K562 (cell line): ENCODE measurements around the gene ADARB2. TPM values are rescaled to one million over a fixed set of nuclear protein-coding genes. Genes with fewer than 3 reads are reported as not detected.

Experiments
- ATAC-seq: fragments of 200-7000 bp; cut with Tn5 transposase; 3 replicates; pipeline ENCODE4 v1.9.1; 2020; ENCODE audit warnings: moderate library complexity
- BruUV-seq: library from RNA; stranded (reverse); fragments of 400-500 nt; replicated peaks from 2 replicates; lab custom pipeline; 2021; lab: Mats Ljungman, UMichigan
- CTCF ChIA-PET: fragments of 300-600 bp; formaldehyde crosslinking; extraction: SDS; loops from one replicate; lab custom pipeline; 2021; ENCODE audit warnings: low intra/inter-chr PET ratio; lab: Yijun Ruan, JAX
- POLR2A ChIA-PET: fragments of 300-600, 350-650 bp; sonication (Branson Sonifier 250); formaldehyde crosslinking; extraction: SDS; loops from one replicate; lab custom pipeline; 2021; ENCODE audit warnings: antibody characterized with exemption, inconsistent platforms; lab: Yijun Ruan, JAX
- DNase-seq, 4 experiments: peaks; one replicate each; pipeline versions ENCODE4 v3.0.0 to v3.0.0-alpha.2; 2011 to 2018; ENCODE audit warnings: low spot score in 3 of 4, mixed read lengths in 3 of 4; ENCODE audit errors: extremely low read depth in 1 of 4
- FAIRE-seq: peaks from 2 replicates; lab custom pipeline; 2011; peaks lifted over from hg19 to GRCh38; lab: Jason Lieb, UNC
- H2AFZ ChIP-seq: 2 replicates; pipeline ENCODE4 v1.6.0; 2011; ENCODE audit warnings: low read depth, low read length, control low read depth, inconsistent platforms
- H3K27ac ChIP-seq: fragments of 200-600 bp; 3 replicates; pipeline ENCODE4 v1.8.0; 2011; ENCODE audit warnings: low read depth, mild to moderate bottlenecking, control low read depth, inconsistent platforms, low read length, moderate library complexity, mixed read lengths; ENCODE audit errors: extremely low read depth
- H3K27me3 ChIP-seq, 2 experiments: fragments of 300-600 bp in 1 of 2; 2 replicates in 1 of 2; 3 replicates in 1 of 2; pipeline versions ENCODE4 v1.6.0 to v1.8.0; 2011; ENCODE audit warnings: inconsistent platforms in 2 of 2, low read length in 2 of 2, mild to moderate bottlenecking in 1 of 2, mixed read lengths in 1 of 2, moderate library complexity in 1 of 2; ENCODE audit not compliant: control insufficient read depth in 2 of 2, insufficient read depth in 2 of 2
- H3K36me3 ChIP-seq: fragments of 300-600 bp; 3 replicates; pipeline ENCODE4 v1.8.0; 2011; ENCODE audit warnings: mild to moderate bottlenecking, low read length, inconsistent platforms; ENCODE audit not compliant: control insufficient read depth, insufficient read depth
- H3K4me1 ChIP-seq, 2 experiments: fragments of 200-600 bp in 1 of 2; replicated peaks in 1 of 2; 2 replicates in 1 of 2; 3 replicates in 1 of 2; pipeline versions ENCODE4 v1.5.1 to v1.8.0; 2011; ENCODE audit warnings: inconsistent platforms in 2 of 2, low read length in 2 of 2, mild to moderate bottlenecking in 1 of 2, mixed read lengths in 1 of 2, moderate library complexity in 1 of 2; ENCODE audit not compliant: control insufficient read depth in 2 of 2, insufficient read depth in 2 of 2
- H3K4me2 ChIP-seq: 2 replicates; pipeline ENCODE4 v1.6.1; 2011; ENCODE audit warnings: low read length, control low read depth, inconsistent platforms, mixed read lengths; ENCODE audit not compliant: insufficient read depth
- H3K4me3 ChIP-seq: fragments of 200-600 bp; sonication (generic), shearing (Covaris generic); 2 replicates; pipeline ENCODE4 v1.5.1; 2016; ENCODE audit warnings: control low read depth, inconsistent platforms
- H3K79me2 ChIP-seq: fragments of 200-600 bp; 3 replicates; pipeline ENCODE4 v1.8.0; 2011; ENCODE audit warnings: low read length, inconsistent platforms; ENCODE audit not compliant: control insufficient read depth, insufficient read depth
- H3K9ac ChIP-seq, 2 experiments: 2 replicates each; pipeline versions ENCODE4 v1.6.0 to v1.6.1; 2011; ENCODE audit warnings: low read depth in 2 of 2, low read length in 2 of 2, control low read depth in 1 of 2, inconsistent platforms in 1 of 2, mild to moderate bottlenecking in 1 of 2, mixed read lengths in 1 of 2; ENCODE audit not compliant: insufficient read depth in 1 of 2
- H3K9me1 ChIP-seq: one replicate; pipeline ENCODE4 v1.6.0; 2011; ENCODE audit warnings: inconsistent platforms, mild to moderate bottlenecking, low read length, moderate library complexity; ENCODE audit not compliant: control insufficient read depth, insufficient read depth
- H3K9me3 ChIP-seq: replicated peaks from 2 replicates; pipeline ENCODE4 v1.5.1; 2011; ENCODE audit warnings: low read depth, low read length, inconsistent platforms; ENCODE audit not compliant: control insufficient read depth, insufficient read depth
- H4K20me1 ChIP-seq: replicated peaks from 2 replicates; pipeline ENCODE4 v1.6.1; 2011; ENCODE audit warnings: low read length, inconsistent platforms, mixed read lengths; ENCODE audit not compliant: control insufficient read depth, insufficient read depth
- CBX1 ChIP-seq: sonication (generic); IDR thresholded peaks from 2 replicates; pipeline ENCODE4 v1.6.1; 2016; ENCODE audit warnings: antibody characterized with exemption, low read depth, mild to moderate bottlenecking
- LEF1 ChIP-seq: fragments of 450-650 bp; IDR thresholded peaks from 2 replicates; pipeline ENCODE4 v1.6.1; 2016; ENCODE audit warnings: mild to moderate bottlenecking
- MECOM ChIP-seq: fragments of 250-450 bp; sonication (Bioruptor Pico); IDR thresholded peaks from 2 replicates; pipeline ENCODE4 v1.8.0; 2022; ENCODE audit warnings: inconsistent platforms
- POLR2G ChIP-seq: fragments of 200-400 bp; formaldehyde crosslinking; IDR thresholded peaks from 2 replicates; pipeline ENCODE4 v1.6.1; 2017; ENCODE audit warnings: low read depth, mild to moderate bottlenecking, antibody characterized with exemption, low read length, moderate library complexity
- SAP30 ChIP-seq: fragments of 200-600 bp; sonication (generic); IDR thresholded peaks from 2 replicates; pipeline ENCODE4 v1.6.1; 2012; ENCODE audit warnings: borderline replicate concordance, low read depth, mild to moderate bottlenecking, moderate library complexity, low read length, control low read depth, inconsistent platforms; ENCODE audit not compliant: insufficient read depth, poor library complexity, severe bottlenecking
- ZNF507 ChIP-seq: conservative IDR thresholded peaks from 2 replicates; pipeline ENCODE4 v1.6.1; 2017; ENCODE audit warnings: missing genetic modification characterization, missing compliant biosample characterization
- WGBS: fragments of 100-300 bp; shearing (Covaris generic); methylation state at CpG from one replicate; pipeline ENCODE4 v1.1.6; 2016; ENCODE audit warnings: low coverage, mixed read lengths; ENCODE audit not compliant: insufficient coverage; ENCODE audit errors: missing lambda C conversion rate; 5-methylcytosine and 5-hydroxymethylcytosine counted together
- in situ Hi-C: fragments of 300-500 bp; cut with MboI; formaldehyde crosslinking; loops from 4 replicates; pipeline ENCODE4 v1.15.0; 2018; ENCODE audit warnings: inconsistent platforms, mixed read lengths
- intact Hi-C: fragments of 100-400 bp; cut with micrococcal nuclease; formaldehyde crosslinking; loops from 2 replicates; pipeline ENCODE4 v1.14.2; 2022
- polyA plus RNA-seq, 8 experiments: library from polyadenylated mRNA; depleted of rRNA in 4 of 8; stranded (reverse) in 5 of 8; unstranded in 3 of 8; fragments of >200 nt; fragmentation: Nextera tagmentation in 2 of 8; fragmentation: Illumina TruSeq in 1 of 8; extraction: Ambion mirVana in 2 of 8; extraction: Trizol in 1 of 8; gene quantifications; 2 replicates each; pipeline versions ENCODE4 v1.2.1 to v1.2.3, GENCODE V29; 2011 to 2014; ENCODE audit warnings: inconsistent platforms in 1 of 8, missing spikeins in 1 of 8
- total RNA-seq, 7 experiments: library from RNA; depleted of rRNA in 6 of 7; stranded (reverse); fragments of >200 nt in 6 of 7; fragmentation: Illumina TruSeq in 2 of 7; extraction: Trizol in 2 of 7; gene quantifications; 2 replicates each; pipeline versions ENCODE4 v1.2.1 to v1.2.3, GENCODE V29; 2011 to 2021; ENCODE audit warnings: low replicate concordance in 1 of 7
- TF ChIP-seq, protein P1 (sequence below): sonication (generic); formaldehyde crosslinking; IDR thresholded peaks from 2 replicates; pipeline ENCODE4 v1.8.1; 2023; ENCODE audit warnings: missing genetic modification reagents, mild to moderate bottlenecking, borderline replicate concordance
- TF ChIP-seq, protein P2 (sequence below): sonication (generic); formaldehyde crosslinking; IDR thresholded peaks from 2 replicates; pipeline ENCODE4 v1.8.1; 2022; ENCODE audit warnings: missing genetic modification reagents

The ADARB2 gene
- total and polyA plus RNA-seq, 9 of the 15 experiments (the other 6 are each of a cell fraction or from before 2014, with no cell fraction given), result not detected

DNA sequence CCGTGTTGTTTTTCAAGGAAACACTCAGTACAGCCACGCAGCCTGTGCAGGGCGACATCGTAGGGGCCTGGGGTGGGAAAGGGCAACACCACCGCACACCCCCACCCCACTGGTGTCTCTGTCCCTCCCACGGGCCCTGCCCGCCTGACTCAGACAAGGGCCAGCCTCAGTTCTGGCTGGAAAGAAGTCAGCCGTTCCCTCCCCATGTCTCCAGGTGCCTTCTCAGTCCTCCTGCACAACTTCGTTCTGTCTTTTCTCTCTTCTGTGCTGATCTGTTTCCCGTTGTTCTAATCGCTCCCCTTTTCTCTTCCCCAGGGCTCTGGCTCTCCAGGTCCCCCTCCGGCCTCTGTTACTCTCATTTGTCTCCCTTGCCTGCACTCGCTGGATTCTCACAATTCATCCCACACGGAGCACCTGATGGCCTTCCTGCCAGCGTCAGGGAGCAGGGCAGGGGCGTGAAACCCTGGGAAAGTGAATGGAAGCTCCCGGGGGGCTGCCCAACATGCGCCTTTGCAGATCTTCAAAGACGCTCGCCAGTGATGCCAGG lies 583.4 kb downstream of the ADARB2 start:
- 46% methylated on average over 18 of the region's 20 CpGs for WGBS
- H2AFZ ChIP-seq, result no peak overlapping the region
- no peak overlapping the region for H3K4me3 ChIP-seq
- H3K27ac ChIP-seq, result no peak overlapping the region
- TF ChIP-seq POLR2G, result peak; percentile 15; the same call in 1 of the 2 replicates
- no peak for TF ChIP-seq ZNF507
- TF ChIP-seq, all 486 proteins: peak for 1
- intact Hi-C loops (no loop called here), in situ Hi-C loops (no loop called here)
- no peak; the same call in 2 of the 3 replicates for ATAC-seq
- BruUV-seq, result no TSS peak
- DNase-seq, result no peak
- no peak overlapping the region for H3K9ac ChIP-seq
- peaks cover 20% of the 10 kb centered on the region; the same call in 2 of the 3 replicates for H3K36me3 ChIP-seq
- no peak overlapping the region for H3K4me2 ChIP-seq
- H3K9me1 ChIP-seq, result no peaks in the 10 kb centered on the region
- no peaks in the 10 kb centered on the region for H4K20me1 ChIP-seq
- H3K27me3 ChIP-seq, result peaks cover 2 to 22% of the 10 kb centered on the region in 2 experiments; a peak in 2 of 5 replicates
- peaks cover 7 to 25% of the 10 kb centered on the region in 2 experiments; a peak in 3 of 5 replicates for H3K4me1 ChIP-seq
- POLR2A ChIA-PET, result no interaction called here
- FAIRE-seq, result no peak
- CTCF ChIA-PET, result no interaction called here
- peaks cover 4% of the 10 kb centered on the region for H3K79me2 ChIP-seq
- H3K9me3 ChIP-seq, result no peaks in the 10 kb centered on the region

DNA sequence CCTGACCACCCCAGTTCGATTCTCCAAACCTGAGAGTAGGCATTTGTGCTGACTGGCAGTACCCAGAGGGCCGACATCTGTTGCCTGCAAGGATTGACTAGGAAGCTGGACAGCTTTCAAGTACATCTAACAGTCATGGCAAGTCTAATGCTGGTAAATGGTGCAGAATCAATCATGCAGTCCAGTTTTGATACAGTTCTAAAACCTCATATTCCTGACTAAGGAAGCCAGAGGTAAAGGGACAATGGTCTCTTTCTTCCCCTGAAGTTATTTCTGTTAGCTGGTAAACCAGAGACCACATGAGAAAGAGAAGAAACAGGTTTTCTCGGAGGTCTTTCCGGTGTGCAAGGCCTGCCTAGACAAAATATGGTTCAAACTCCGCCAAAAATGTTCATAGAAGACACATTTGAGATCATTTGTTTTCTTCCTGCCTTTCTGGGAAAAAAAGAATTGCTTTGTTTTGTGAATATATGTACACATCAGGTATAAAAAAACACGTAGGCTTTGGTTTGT lies 584.0 kb downstream of the ADARB2 start:
- Histone ChIP-seq H3K36me3 (peaks cover 20% of the 10 kb centered on the region; the same call in 2 of the 3 replicates), H3K4me2 (no peak overlapping the region), H3K9me1 (no peaks in the 10 kb centered on the region), H3K27me3 (peaks cover 2 to 22% of the 10 kb centered on the region in 2 experiments; a peak in 2 of 5 replicates), H3K9ac (no peak overlapping the region), H3K4me3 (no peak overlapping the region), H3K27ac (no peak overlapping the region), H2AFZ (no peak overlapping the region), H3K9me3 (no peaks in the 10 kb centered on the region), H3K79me2 (no peaks in the 10 kb centered on the region), H4K20me1 (no peaks in the 10 kb centered on the region), H3K4me1 (peaks cover 7 to 24% of the 10 kb centered on the region in 2 experiments; a peak in 3 of 5 replicates)
- ATAC-seq, result no peak
- intact Hi-C loops, result no loop called here
- BruUV-seq, result no TSS peak
- 45% methylated on average over 6 of the region's 6 CpGs for WGBS
- POLR2A ChIA-PET, result no interaction called here
- no peak for DNase-seq
- FAIRE-seq, result no peak
- in situ Hi-C loops, result no loop called here
- CTCF ChIA-PET, result no interaction called here
- TF ChIP-seq, protein P1, sequence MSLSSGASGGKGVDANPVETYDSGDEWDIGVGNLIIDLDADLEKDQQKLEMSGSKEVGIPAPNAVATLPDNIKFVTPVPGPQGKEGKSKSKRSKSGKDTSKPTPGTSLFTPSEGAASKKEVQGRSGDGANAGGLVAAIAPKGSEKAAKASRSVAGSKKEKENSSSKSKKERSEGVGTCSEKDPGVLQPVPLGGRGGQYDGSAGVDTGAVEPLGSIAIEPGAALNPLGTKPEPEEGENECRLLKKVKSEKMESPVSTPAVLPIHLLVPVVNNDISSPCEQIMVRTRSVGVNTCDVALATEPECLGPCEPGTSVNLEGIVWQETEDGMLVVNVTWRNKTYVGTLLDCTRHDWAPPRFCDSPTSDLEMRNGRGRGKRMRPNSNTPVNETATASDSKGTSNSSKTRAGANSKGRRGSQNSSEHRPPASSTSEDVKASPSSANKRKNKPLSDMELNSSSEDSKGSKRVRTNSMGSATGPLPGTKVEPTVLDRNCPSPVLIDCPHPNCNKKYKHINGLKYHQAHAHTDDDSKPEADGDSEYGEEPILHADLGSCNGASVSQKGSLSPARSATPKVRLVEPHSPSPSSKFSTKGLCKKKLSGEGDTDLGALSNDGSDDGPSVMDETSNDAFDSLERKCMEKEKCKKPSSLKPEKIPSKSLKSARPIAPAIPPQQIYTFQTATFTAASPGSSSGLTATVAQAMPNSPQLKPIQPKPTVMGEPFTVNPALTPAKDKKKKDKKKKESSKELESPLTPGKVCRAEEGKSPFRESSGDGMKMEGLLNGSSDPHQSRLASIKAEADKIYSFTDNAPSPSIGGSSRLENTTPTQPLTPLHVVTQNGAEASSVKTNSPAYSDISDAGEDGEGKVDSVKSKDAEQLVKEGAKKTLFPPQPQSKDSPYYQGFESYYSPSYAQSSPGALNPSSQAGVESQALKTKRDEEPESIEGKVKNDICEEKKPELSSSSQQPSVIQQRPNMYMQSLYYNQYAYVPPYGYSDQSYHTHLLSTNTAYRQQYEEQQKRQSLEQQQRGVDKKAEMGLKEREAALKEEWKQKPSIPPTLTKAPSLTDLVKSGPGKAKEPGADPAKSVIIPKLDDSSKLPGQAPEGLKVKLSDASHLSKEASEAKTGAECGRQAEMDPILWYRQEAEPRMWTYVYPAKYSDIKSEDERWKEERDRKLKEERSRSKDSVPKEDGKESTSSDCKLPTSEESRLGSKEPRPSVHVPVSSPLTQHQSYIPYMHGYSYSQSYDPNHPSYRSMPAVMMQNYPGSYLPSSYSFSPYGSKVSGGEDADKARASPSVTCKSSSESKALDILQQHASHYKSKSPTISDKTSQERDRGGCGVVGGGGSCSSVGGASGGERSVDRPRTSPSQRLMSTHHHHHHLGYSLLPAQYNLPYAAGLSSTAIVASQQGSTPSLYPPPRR (CRISPR knock-in tag), result no peak
- TF ChIP-seq, protein P2, sequence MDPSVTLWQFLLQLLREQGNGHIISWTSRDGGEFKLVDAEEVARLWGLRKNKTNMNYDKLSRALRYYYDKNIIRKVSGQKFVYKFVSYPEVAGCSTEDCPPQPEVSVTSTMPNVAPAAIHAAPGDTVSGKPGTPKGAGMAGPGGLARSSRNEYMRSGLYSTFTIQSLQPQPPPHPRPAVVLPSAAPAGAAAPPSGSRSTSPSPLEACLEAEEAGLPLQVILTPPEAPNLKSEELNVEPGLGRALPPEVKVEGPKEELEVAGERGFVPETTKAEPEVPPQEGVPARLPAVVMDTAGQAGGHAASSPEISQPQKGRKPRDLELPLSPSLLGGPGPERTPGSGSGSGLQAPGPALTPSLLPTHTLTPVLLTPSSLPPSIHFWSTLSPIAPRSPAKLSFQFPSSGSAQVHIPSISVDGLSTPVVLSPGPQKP (CRISPR knock-in tag), result no peak
- TF ChIP-seq MECOM (no peak), LEF1 (no peak), SAP30 (no peak), CBX1 (no peak)
